Natural killer cell (primary cell): ENCODE measurements around the gene ENPP7. TPM values are rescaled to one million over a fixed set of nuclear protein-coding genes. Genes with fewer than 3 reads are reported as not detected.

Experiments
- ATAC-seq, 3 donors: fragments of 150-1000 bp in 2 of 3; fragments of 200-7000 bp in 1 of 3; cut with Tn5 transposase; 1 replicate in 1 of 3; 2 replicates in 2 of 3; pipeline ENCODE4 v1.10.0; 2021; ENCODE audit warnings: mild to moderate bottlenecking in 2 of 3, moderate library complexity in 2 of 3
- DNase-seq, 2 donors: peaks; one replicate each; pipeline versions ENCODE4 v3.0.0 to v3.0.0-alpha.2; 2013 to 2021; ENCODE audit warnings: mixed read lengths in 1 of 2
- H3K27ac ChIP-seq: one replicate; pipeline ENCODE4 v1.5.1; 2013; ENCODE audit warnings: mild to moderate bottlenecking, low read length
- H3K27me3 ChIP-seq: one replicate; pipeline ENCODE4 v1.6.1; 2013; ENCODE audit warnings: low read length; ENCODE audit not compliant: control insufficient read depth, insufficient read depth
- H3K36me3 ChIP-seq: one replicate; pipeline ENCODE4 v1.6.1; 2013; ENCODE audit warnings: low read length; ENCODE audit not compliant: control insufficient read depth, insufficient read depth
- H3K4me1 ChIP-seq: one replicate; pipeline ENCODE4 v1.6.1; 2013; ENCODE audit warnings: low read length; ENCODE audit not compliant: control insufficient read depth, insufficient read depth
- H3K4me3 ChIP-seq: one replicate; pipeline ENCODE4 v1.5.1; 2013; ENCODE audit warnings: low read length
- H3K9me3 ChIP-seq: one replicate; pipeline ENCODE4 v1.6.1; 2013; ENCODE audit warnings: low read length; ENCODE audit not compliant: control insufficient read depth, insufficient read depth
- H3K27ac Mint-ChIP-seq, 2 donors: one replicate each; pipeline ENCODE4 v1.8.0; 2022; ENCODE audit warnings: mild to moderate bottlenecking in 2 of 2, mixed read lengths in 2 of 2, moderate library complexity in 1 of 2
- H3K27me3 Mint-ChIP-seq, 2 donors: one replicate each; pipeline ENCODE4 v1.8.0; 2022; ENCODE audit warnings: low read depth in 2 of 2, mixed read lengths in 2 of 2
- H3K36me3 Mint-ChIP-seq: one replicate; pipeline ENCODE4 v1.8.0; 2022; ENCODE audit warnings: mixed read lengths
- H3K4me1 Mint-ChIP-seq, 2 donors: one replicate each; pipeline ENCODE4 v1.8.0; 2022; ENCODE audit warnings: mixed read lengths in 2 of 2
- H3K4me3 Mint-ChIP-seq: one replicate; pipeline ENCODE4 v1.8.0; 2022; ENCODE audit warnings: mild to moderate bottlenecking, moderate library complexity, mixed read lengths
- H3K9me3 Mint-ChIP-seq, 2 donors: one replicate each; pipeline ENCODE4 v1.8.0; 2022; ENCODE audit warnings: mixed read lengths in 2 of 2
- CTCF ChIP-seq: fragments of 200-600 bp; IDR thresholded peaks from one replicate; pipeline ENCODE4 v1.8.0; 2022; ENCODE audit warnings: antibody characterized with exemption
- WGBS: methylation state at CpG from one replicate; pipeline ENCODE4 v1.1.7; 2013; ENCODE audit warnings: missing lambda C conversion rate; ENCODE audit not compliant: insufficient coverage; 5-methylcytosine and 5-hydroxymethylcytosine counted together
- intact Hi-C: fragments of 100-400 bp; cut with micrococcal nuclease; formaldehyde crosslinking; loops from one replicate; pipeline ENCODE4 v1.14.2; 2022
- total RNA-seq, 4 donors: library from RNA; stranded (reverse); fragments of 120-200 nt in 1 of 4; gene quantifications; one replicate each; pipeline versions ENCODE4 v1.2.3 to v1.2.4, GENCODE V29; 2013 to 2022

ENPP7 gene
- total RNA-seq, 3 donors from 2014 or later (not counting 1 experiment from before 2014, with no cell fraction given): 0.95 TPM; not detected in 2

- no peak overlapping the region for H3K27ac Mint-ChIP-seq
- H3K36me3 Mint-ChIP-seq: no peaks in the 10 kb centered on the region
- ATAC-seq (no peak), DNase-seq (no peak)
- intact Hi-C loops: no loop called here
- Histone ChIP-seq H3K4me3 (no peak overlapping the region), H3K4me1 (no peaks in the 10 kb centered on the region), H3K27me3 (no peaks in the 10 kb centered on the region), H3K36me3 (no peaks in the 10 kb centered on the region), H3K27ac (no peak overlapping the region), H3K9me3 (no peaks in the 10 kb centered on the region)
- no peaks in the 10 kb centered on the region for H3K4me1 Mint-ChIP-seq
- H3K4me3 Mint-ChIP-seq: no peak overlapping the region
- H3K9me3 Mint-ChIP-seq: no peaks in the 10 kb centered on the region
- peaks cover 0 to 16% of the 10 kb centered on the region in 2 donors for H3K27me3 Mint-ChIP-seq
- 94% methylated on average over 12 of the region's 12 CpGs for WGBS
- no peak for TF ChIP-seq CTCF
Observed at GRCh38 chr17:79683365-79683764, 47.4 kb upstream of the ENPP7 start.

GRCh38 chr17:79684132-79684985, 46.4 kb upstream of the ENPP7 start:
- Mint-ChIP-seq H3K4me1 (no peaks in the 10 kb centered on the region), H3K36me3 (no peaks in the 10 kb centered on the region), H3K4me3 (no peak overlapping the region), H3K9me3 (no peaks in the 10 kb centered on the region), H3K27me3 (peaks cover 0 to 16% of the 10 kb centered on the region in 2 donors), H3K27ac (no peak overlapping the region)
- no peak for TF ChIP-seq CTCF
- intact Hi-C loops: no loop called here
- 69% methylated on average over 29 of the region's 29 CpGs for WGBS
- no peak for DNase-seq
- Histone ChIP-seq H3K9me3 (no peaks in the 10 kb centered on the region), H3K27me3 (no peaks in the 10 kb centered on the region), H3K4me1 (no peaks in the 10 kb centered on the region), H3K4me3 (no peak overlapping the region), H3K27ac (no peak overlapping the region), H3K36me3 (no peaks in the 10 kb centered on the region)
- ATAC-seq: no peak

- H3K4me3 Mint-ChIP-seq: no peak overlapping the region
- ATAC-seq (no peak), DNase-seq (no peak)
- no peak overlapping the region for H3K27ac ChIP-seq
- H3K27ac Mint-ChIP-seq: no peak overlapping the region
- H3K27me3 ChIP-seq: no peaks in the 10 kb centered on the region
- no peaks in the 10 kb centered on the region for H3K36me3 Mint-ChIP-seq
- H3K9me3 ChIP-seq: no peaks in the 10 kb centered on the region
- 73% methylated on average over 9 of the region's 9 CpGs for whole genome bisulfite sequencing
- no peak overlapping the region for H3K4me3 ChIP-seq
- H3K27me3 Mint-ChIP-seq: peaks cover 0 to 16% of the 10 kb centered on the region in 2 donors
- H3K36me3 ChIP-seq: no peaks in the 10 kb centered on the region
- no peaks in the 10 kb centered on the region for H3K9me3 Mint-ChIP-seq
- no peak for TF ChIP-seq CTCF
- intact Hi-C loops: no loop called here
- H3K4me1 ChIP-seq: no peaks in the 10 kb centered on the region
- H3K4me1 Mint-ChIP-seq: no peaks in the 10 kb centered on the region
Observed at GRCh38 chr17:79685121-79685520, 45.6 kb upstream of the ENPP7 start.

GRCh38 chr17:79686476-79686875, 44.3 kb upstream of the ENPP7 start:
- Mint-ChIP-seq H3K36me3 (no peaks in the 10 kb centered on the region), H3K27me3 (peaks cover 0 to 15% of the 10 kb centered on the region in 2 donors), H3K27ac (no peak overlapping the region), H3K4me3 (no peak overlapping the region), H3K4me1 (no peaks in the 10 kb centered on the region), H3K9me3 (no peaks in the 10 kb centered on the region)
- intact Hi-C loops: no loop called here
- no peaks in the 10 kb centered on the region for H3K36me3 ChIP-seq
- H3K27ac ChIP-seq: no peak overlapping the region
- H3K4me1 ChIP-seq: no peaks in the 10 kb centered on the region
- DNase-seq: no peak
- ATAC-seq: no peak
- H3K9me3 ChIP-seq: no peaks in the 10 kb centered on the region
- WGBS: 72% methylated on average over 17 of the region's 17 CpGs
- TF ChIP-seq CTCF: no peak
- no peaks in the 10 kb centered on the region for H3K27me3 ChIP-seq
- no peak overlapping the region for H3K4me3 ChIP-seq
